Esophagus squamous epithelium (tissue), 4 donors: ENCODE data around the gene OR8G1.

Source experiments
- POLR2A ChIP-seq, 4 donors: fragments of 450-650 bp; IDR thresholded peaks; one replicate each; pipeline ENCODE4 v1.6.1; 2017; ENCODE audit warnings: antibody characterized with exemption in 4 of 4, mild to moderate bottlenecking in 4 of 4, moderate library complexity in 3 of 4
- TF ChIP-seq, protein P1 (sequence below), 6 experiments: fragments of 450-650 bp in 4 of 6; fragments of 200-600 bp in 2 of 6; sonication (generic) in 2 of 6; IDR thresholded peaks; one replicate each; pipeline ENCODE4 v1.5.1; 2016 to 2019; ENCODE audit warnings: antibody characterized with exemption in 6 of 6, mild to moderate bottlenecking in 4 of 6, moderate library complexity in 4 of 6

DNA sequence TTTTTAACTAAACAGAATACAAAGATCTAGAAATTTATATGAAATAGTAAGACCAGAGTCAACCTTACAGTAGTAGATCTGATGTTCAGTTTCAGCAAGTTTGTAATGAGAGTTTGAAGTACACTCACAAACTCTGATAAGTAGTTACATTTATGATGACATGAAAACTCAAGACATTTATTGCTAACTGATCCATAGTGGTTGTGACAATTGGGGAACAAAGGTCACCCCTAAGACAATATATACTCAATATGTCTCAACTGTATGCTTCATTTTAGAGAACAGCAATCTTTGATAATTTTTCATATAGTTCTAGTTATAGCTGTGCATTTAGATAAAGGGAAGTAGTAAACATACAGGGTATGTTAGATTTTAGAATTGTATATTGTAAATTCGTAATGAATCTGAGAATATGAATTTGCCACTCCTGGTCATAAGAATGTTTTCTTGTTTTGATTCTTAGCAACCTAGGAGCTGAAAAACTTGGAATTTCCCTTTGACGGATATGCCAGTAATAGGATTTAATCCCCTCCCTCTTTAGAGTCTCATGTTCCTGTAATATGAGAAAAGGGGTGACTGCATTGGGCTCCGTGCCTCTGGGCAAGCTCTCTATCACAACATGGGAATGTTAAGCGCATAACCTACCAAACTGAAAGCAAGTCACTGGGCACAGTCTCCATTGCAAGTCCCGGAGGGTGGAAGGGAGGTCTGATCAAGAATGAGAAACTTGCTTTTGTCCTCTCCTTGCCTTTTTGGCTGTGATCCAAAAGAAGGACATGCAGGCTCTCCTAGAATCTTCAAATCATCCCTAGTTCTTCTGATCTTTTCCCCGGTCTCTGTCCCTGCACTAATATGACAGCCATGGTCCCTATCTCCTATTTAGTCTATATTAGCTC, 46.4 kb upstream of the OR8G1 start:
- TF ChIP-seq, protein P1, sequence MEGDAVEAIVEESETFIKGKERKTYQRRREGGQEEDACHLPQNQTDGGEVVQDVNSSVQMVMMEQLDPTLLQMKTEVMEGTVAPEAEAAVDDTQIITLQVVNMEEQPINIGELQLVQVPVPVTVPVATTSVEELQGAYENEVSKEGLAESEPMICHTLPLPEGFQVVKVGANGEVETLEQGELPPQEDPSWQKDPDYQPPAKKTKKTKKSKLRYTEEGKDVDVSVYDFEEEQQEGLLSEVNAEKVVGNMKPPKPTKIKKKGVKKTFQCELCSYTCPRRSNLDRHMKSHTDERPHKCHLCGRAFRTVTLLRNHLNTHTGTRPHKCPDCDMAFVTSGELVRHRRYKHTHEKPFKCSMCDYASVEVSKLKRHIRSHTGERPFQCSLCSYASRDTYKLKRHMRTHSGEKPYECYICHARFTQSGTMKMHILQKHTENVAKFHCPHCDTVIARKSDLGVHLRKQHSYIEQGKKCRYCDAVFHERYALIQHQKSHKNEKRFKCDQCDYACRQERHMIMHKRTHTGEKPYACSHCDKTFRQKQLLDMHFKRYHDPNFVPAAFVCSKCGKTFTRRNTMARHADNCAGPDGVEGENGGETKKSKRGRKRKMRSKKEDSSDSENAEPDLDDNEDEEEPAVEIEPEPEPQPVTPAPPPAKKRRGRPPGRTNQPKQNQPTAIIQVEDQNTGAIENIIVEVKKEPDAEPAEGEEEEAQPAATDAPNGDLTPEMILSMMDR (IDR thresholded peaks at IDR 0.05) = no peak
- TF ChIP-seq POLR2A (IDR thresholded peaks at IDR 0.05) = no peak
